GM19035 (cell line): ENCODE results near the gene NRG3.

ENCODE experiments used
- ATAC-seq: cut with Tn5 transposase; IDR thresholded peaks from one replicate; pipeline ENCODE4 v1.9.1; 2021; ENCODE audit not compliant: unreplicated experiment

NRG3 gene

DNA sequence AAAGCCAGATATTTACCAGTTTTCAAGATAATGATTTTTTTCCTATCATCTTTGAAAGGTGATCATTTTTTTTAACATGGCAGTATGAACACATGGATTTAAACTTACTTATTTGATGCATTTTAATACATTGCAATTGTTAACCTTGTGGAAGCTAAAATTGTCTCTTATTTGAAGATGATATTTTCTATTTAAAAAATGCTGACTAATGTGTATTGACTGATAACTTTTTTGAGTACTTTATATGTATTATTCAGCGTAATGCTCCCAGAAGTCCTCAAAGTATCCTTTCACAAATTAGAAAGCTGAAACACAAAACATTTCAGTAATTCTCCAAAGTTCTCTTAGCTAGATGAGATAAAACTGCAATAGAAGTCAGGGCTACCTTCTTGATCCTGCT, 677.3 kb downstream of the NRG3 start:
- no peak for ATAC-seq

- no peak for ATAC-seq
These were observed 679.4 kb downstream of the NRG3 start for GRCh38 chr10:82554381-82554780.

GRCh38 chr10:82558014-82558607, 683.1 kb downstream of the NRG3 start:
- ATAC-seq, result no peak

DNA sequence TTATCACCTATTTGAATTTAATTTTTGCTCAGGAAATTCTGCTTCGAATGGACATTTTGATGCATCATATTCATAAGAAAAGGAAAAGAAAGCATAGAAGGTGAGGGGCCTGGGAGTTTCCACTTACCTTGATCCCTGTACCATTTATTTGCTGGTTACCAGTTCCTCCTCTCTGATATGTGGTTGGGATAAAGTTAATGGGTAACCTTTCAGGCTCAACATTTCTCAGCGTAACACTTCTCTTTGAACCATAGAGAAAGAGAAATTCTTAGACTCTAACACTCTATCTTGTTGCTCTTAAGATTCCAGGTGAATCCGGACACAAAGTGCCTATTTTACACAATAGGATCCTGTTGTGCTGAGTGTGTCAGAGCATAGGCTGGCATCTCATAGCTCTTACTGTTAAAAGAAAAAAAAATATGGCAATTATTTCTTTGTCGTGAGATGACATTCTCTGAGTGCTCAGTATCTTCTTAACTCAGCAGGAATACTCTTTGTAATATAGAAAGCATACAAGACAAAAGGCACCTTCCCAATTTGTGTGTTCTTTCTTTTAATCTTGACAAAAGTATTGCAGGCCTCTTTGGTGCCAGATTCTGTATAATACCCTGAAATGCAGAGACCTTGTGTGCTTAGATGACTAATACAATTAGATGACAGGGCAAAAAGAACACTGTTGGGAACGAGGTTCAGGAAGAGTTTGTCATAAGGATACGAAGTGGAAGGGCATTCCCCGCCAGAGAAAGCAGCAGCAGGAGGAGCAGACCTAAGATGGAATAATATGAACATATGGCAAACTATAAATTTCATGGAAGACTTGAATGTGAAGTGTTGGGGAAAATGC, 689.6 kb downstream of the NRG3 start:
- no peak for ATAC-seq

DNA sequence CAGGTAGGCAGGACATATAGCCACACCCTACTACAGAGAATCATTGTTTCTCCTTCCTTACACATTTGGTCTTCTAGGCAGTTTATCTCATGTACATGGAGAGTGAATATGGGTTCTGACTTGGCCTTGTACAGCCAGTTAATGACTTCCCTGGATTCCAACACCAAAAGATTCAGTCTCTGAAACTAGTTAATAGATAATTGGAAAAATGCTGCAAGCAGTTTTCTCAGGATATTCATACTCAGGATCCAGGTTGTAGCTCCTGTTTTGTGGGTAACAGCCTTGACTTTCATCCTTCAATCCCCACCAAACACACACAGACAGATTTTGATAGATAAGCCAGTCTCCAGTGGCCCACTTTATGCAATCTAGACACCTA, 690.2 kb downstream of the NRG3 start:
- no peak for ATAC-seq

DNA sequence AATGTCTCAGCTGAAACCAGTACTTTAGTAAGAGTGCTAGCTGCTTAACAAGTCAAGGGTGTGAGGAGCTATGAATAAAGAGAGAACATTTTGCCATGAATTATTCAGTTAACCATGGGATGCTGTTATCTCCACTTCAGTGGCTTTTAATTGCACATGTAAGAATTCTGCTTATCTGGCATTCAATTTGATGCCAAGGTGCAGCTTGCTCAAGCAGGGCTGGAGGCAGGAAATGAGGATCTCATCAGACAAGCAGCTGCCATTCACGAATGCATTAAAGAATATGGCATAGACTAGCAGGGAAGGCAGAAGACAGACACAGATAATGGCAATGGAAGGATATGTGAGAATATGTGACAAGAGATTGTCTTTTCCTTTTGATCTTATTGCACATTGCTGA, 697.8 kb downstream of the NRG3 start:
- no peak for ATAC-seq

- ATAC-seq, result no peak
These were observed 699.1 kb downstream of the NRG3 start for GRCh38 chr10:82574081-82574480.

GRCh38 chr10:82575318-82575717, 700.3 kb downstream of the NRG3 start:
- no peak for ATAC-seq

- ATAC-seq, result no peak
These were observed 701.1 kb downstream of the NRG3 start for GRCh38 chr10:82576093-82576492.

DNA sequence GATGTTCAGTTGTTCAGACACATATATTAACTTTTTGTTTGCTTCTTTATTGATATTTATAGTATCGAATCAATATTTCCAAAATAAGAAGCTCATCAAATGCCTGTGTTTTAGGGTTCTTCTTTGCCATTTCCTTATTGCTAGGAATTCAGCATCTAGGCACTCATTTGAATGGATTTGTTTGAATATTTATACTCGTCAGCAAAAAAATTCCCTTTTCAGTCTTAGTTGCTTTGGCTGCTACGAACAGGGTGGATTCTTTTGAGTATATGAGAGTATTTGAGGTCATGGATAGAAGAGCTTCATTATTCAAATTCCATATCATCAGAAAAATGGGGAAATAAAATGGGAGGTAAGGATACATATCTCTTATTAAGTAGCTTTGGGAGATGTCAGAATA, 706.9 kb downstream of the NRG3 start:
- ATAC-seq, result no peak

DNA sequence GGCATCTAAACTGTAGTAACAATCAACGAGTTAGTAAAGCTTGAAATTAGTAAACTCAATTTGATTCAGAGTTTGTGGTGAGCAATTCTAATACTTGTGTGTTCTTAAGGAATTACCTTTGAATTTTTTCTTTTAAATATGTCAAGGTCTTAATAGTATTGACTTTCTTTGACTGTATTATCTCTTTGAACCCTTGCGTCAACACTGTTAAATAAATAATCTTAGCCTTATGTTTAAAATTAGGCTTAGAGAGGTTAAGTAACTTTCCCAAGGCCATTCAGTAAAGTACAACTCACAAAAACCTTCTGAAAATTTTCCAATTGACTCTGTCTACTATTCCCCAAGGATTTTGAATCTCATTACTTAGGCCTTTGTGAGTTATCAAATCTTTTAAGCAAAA, 716.4 kb downstream of the NRG3 start:
- no peak for ATAC-seq

DNA sequence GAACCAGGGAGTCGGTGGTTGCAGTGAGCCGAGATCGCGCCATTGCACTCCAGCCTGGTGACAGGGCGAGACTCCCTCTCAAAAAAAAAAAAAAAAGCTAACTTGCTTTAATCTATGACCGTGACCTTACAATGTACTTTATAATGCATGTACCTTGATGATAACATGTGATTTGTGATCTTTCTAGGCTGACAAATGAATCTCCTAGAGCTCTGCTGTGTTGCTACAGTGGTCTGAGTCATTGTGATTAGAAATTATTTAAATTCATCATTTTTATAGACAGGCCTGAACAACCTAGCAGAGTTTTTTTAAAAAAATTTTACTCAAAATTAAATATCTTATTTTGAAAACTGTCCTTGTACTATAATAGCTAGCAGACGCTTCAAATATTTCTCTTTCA, 722.8 kb downstream of the NRG3 start:
- no peak for ATAC-seq

GRCh38 chr10:82609845-82610244, 734.9 kb downstream of the NRG3 start:
- no peak for ATAC-seq

- no peak for ATAC-seq
These were observed 743.0 kb downstream of the NRG3 start for GRCh38 chr10:82618007-82618406.

DNA sequence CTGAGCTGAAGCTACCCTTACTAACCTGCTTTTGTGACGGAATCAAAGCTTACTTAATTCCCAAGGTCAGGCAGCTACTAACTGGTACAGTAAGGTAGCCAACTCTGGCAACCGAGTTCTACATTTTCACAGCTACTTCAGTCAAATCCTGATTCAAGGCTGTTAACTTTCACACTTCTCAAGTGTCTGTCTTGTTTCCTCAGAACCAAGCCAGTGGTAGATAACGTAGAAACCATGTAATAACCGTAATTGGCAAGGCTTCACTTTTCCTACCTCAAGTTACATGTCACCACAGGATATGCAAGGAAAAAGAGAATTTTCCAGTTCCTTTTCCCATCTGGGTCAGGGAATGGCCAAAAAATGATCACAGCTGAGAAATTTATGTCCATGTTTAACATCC, 746.7 kb downstream of the NRG3 start:
- ATAC-seq, result no peak

- ATAC-seq, result no peak
These were observed 747.5 kb downstream of the NRG3 start for GRCh38 chr10:82622479-82622878.

DNA sequence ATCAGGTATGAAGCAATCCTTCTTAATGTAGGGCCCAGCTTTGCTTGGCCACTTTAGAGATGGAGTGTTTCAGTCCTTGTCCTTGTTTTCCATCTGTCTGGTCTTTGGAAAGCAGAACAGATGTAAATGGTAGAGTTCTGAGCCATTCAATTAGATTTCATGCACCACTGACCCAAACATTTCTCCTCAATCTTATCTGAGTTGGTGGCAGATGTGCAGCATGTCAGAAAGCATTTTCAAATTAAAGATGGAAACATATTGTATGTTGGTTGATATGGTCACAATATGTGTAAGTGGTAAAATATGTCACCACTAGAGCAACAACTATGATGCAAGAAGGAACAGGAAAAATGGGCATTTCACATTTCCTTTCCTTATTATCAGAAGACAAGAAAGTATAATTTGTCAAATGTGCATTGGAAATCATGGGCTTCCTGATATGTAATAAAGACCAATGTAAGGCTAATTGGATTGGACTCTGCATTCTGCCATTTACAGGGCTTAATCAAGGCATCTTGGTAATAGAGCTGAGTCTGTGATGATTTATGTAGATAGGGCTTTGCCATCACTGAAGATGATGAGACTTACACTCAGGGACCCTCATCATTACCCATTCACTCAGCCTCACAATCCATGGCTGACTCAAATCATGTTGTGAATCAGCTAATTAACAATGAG, 750.7 kb downstream of the NRG3 start:
- no peak for ATAC-seq

GRCh38 chr10:82628373-82628772, 753.4 kb downstream of the NRG3 start:
- no peak for ATAC-seq

DNA sequence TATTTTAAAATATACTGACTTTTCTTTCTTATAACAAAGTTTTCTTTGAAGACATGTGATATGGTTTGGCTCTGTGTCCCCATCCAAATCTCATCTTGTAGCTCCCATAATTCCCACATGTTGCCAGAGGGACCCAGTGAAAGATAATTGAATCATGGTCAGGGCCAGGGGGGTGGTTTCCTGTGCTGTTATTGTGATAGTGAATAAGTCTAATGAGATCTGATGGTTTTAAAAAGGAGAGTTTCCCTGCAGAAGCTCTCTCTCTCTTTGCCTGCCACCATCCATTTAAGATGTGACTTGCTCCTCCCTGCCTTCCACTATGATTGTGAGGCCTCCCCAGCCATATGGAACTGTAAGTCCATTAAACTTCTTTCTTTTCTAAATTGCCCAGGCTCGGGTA, 768.1 kb downstream of the NRG3 start:
- no peak for ATAC-seq

GRCh38 chr10:82643601-82644000, 768.6 kb downstream of the NRG3 start:
- ATAC-seq, result no peak

- ATAC-seq, result no peak
These were observed 770.2 kb downstream of the NRG3 start for GRCh38 chr10:82645221-82645620.
